ENCODE results near the gene SND1.

Gene SND1

GRCh38 chr7:128117691-128118090 lies 465.7 kb downstream of the SND1 start:
- TF ChIP-seq ZFP30 (CRISPR knock-in tag; IDR thresholded peaks at IDR 0.05): no peak
- TF ChIP-seq GLIS3 (CRISPR knock-in tag; IDR thresholded peaks at IDR 0.05): no peak
- TF ChIP-seq CSRNP3 (CRISPR knock-in tag; IDR thresholded peaks at IDR 0.05): no peak
- no peak for TF ChIP-seq ZFP3 (CRISPR knock-in tag; IDR thresholded peaks at IDR 0.05)
- TF ChIP-seq RARB (CRISPR knock-in tag; IDR thresholded peaks at IDR 0.05): no peak
- TF ChIP-seq ISL1 (CRISPR knock-in tag; IDR thresholded peaks at IDR 0.05): no peak
- no peak for TF ChIP-seq SNAI2 (CRISPR knock-in tag; IDR thresholded peaks at IDR 0.05)
- TF ChIP-seq POU6F1 (CRISPR knock-in tag; IDR thresholded peaks at IDR 0.05; ENCODE audit: borderline replicate concordance, low read depth): no peak
- ATAC-seq: no peak

GRCh38 chr7:128119036-128119435 lies 467.0 kb downstream of the SND1 start:
- TF ChIP-seq ZFP3 (CRISPR knock-in tag; IDR thresholded peaks at IDR 0.05): no peak
- no peak for TF ChIP-seq RARB (CRISPR knock-in tag; IDR thresholded peaks at IDR 0.05)
- ATAC-seq: no peak

- TF ChIP-seq ZNF565 (CRISPR knock-in tag; conservative IDR thresholded peaks at IDR 0.05; ENCODE audit: low read depth) (no peak), TOX (CRISPR knock-in tag; IDR thresholded peaks at IDR 0.05; ENCODE audit: borderline replicate concordance) (no peak), OSR1 (CRISPR knock-in tag; IDR thresholded peaks at IDR 0.05) (no peak), ISL1 (CRISPR knock-in tag; IDR thresholded peaks at IDR 0.05) (no peak), TCF4 (CRISPR knock-in tag; IDR thresholded peaks at IDR 0.05; ENCODE audit: borderline replicate concordance) (no peak), PATZ1 (CRISPR knock-in tag; IDR thresholded peaks at IDR 0.05; ENCODE audit: borderline replicate concordance) (no peak), ZC3H10 (CRISPR knock-in tag; IDR thresholded peaks at IDR 0.05) (no peak), POU6F1 (CRISPR knock-in tag; IDR thresholded peaks at IDR 0.05; ENCODE audit: borderline replicate concordance, low read depth) (no peak), TSHZ2 (CRISPR knock-in tag; IDR thresholded peaks at IDR 0.05) (no peak), GLIS3 (CRISPR knock-in tag; IDR thresholded peaks at IDR 0.05) (no peak), ZNF8 (CRISPR knock-in tag; IDR thresholded peaks at IDR 0.05) (no peak), CSDC2 (CRISPR knock-in tag; IDR thresholded peaks at IDR 0.05) (no peak), ESRRG (CRISPR knock-in tag; IDR thresholded peaks at IDR 0.05) (no peak), ZFP30 (CRISPR knock-in tag; IDR thresholded peaks at IDR 0.05) (no peak), CREB5 (CRISPR knock-in tag; IDR thresholded peaks at IDR 0.05; ENCODE audit: low read depth) (no peak), RARB (CRISPR knock-in tag; IDR thresholded peaks at IDR 0.05) (no peak), PPARA (CRISPR knock-in tag; IDR thresholded peaks at IDR 0.05; ENCODE audit: borderline replicate concordance) (no peak), ZFP3 (CRISPR knock-in tag; IDR thresholded peaks at IDR 0.05) (no peak), CSRNP3 (CRISPR knock-in tag; IDR thresholded peaks at IDR 0.05) (no peak), SNAI2 (CRISPR knock-in tag; IDR thresholded peaks at IDR 0.05) (no peak)
- ATAC-seq: no peak
Observed at GRCh38 chr7:128120116-128120515, 468.1 kb downstream of the SND1 start.
